GM19099 (cell line): Measurements from ENCODE around the gene RFESD.
A peak's percentile ranks its signal among the peaks of the same experiment; 100 is the strongest.

Experiments
- POLR2A ChIP-seq: IDR thresholded peaks from 3 replicates; pipeline ENCODE4 v1.6.1; 2011; ENCODE audit warnings: low read depth; ENCODE audit not compliant: insufficient read length; ENCODE audit errors: extremely low read depth

Gene RFESD

GRCh38 chr5:95646569-95647431 is at the start of gene RFESD:
RFESD (plus strand) TSS chr5:95646777; CDS start chr5:95652272, 5,495 bp downstream.
- TF ChIP-seq POLR2A = peak; percentile 81

- no peak for TF ChIP-seq POLR2A
Observed at GRCh38 chr5:95599252-95599651, 47.3 kb upstream of the RFESD start.

GRCh38 chr5:95600557-95600956 is 46.0 kb upstream of the RFESD start:
- TF ChIP-seq POLR2A = no peak

- no peak for TF ChIP-seq POLR2A
Observed at GRCh38 chr5:95605786-95606185, 40.8 kb upstream of the RFESD start.

- no peak for TF ChIP-seq POLR2A
Observed at GRCh38 chr5:95606419-95606818, 40.2 kb upstream of the RFESD start.

- TF ChIP-seq POLR2A = no peak
Observed at GRCh38 chr5:95609711-95610110, 36.9 kb upstream of the RFESD start.

GRCh38 chr5:95610546-95610945 is 36.0 kb upstream of the RFESD start:
- no peak for TF ChIP-seq POLR2A

GRCh38 chr5:95611396-95611795 is 35.2 kb upstream of the RFESD start:
- TF ChIP-seq POLR2A = no peak

GRCh38 chr5:95613514-95613913 is 33.1 kb upstream of the RFESD start:
- TF ChIP-seq POLR2A = no peak

- no peak for TF ChIP-seq POLR2A
Observed at GRCh38 chr5:95615164-95615467, 31.5 kb upstream of the RFESD start.

- no peak for TF ChIP-seq POLR2A
Observed at GRCh38 chr5:95617057-95617456, 29.5 kb upstream of the RFESD start.

GRCh38 chr5:95619096-95619495 is 27.5 kb upstream of the RFESD start:
- TF ChIP-seq POLR2A = no peak

- TF ChIP-seq POLR2A = no peak
Observed at GRCh38 chr5:95619514-95620029, 27.0 kb upstream of the RFESD start.

GRCh38 chr5:95620030-95620869 is 26.3 kb upstream of the RFESD start, which contains the start of gene GPR150:
GPR150 (plus strand) TSS chr5:95620087; CDS start chr5:95620276, 189 bp downstream.
- TF ChIP-seq POLR2A = peak; percentile 42
